Activated T-cell treated with anti-CD3 and anti-CD28 coated beads for 1 hour (primary cell): ENCODE data around the gene MDK.
A peak's percentile ranks its signal among the peaks of the same experiment; 100 is the strongest.

Experiments
- DNase-seq: peaks from one replicate; pipeline ENCODE4 v3.0.0-alpha.2; 2020; ENCODE audit warnings: low read depth

MDK gene

GRCh38 chr11:46382646-46383403, 1.4 kb downstream of the MDK start:
- DNase-seq = no peak

- DNase-seq = no peak
Observed at GRCh38 chr11:46383404-46383758, 1.9 kb downstream of the MDK start.

- DNase-seq = no peak
Observed at GRCh38 chr11:46383974-46384701, 2.7 kb downstream of the MDK start.

- DNase-seq = no peak
Observed at GRCh38 chr11:46385169-46386004, 3.9 kb downstream of the MDK start.

GRCh38 chr11:46386005-46386578, 4.6 kb downstream of the MDK start:
- no peak for DNase-seq

GRCh38 chr11:46386674-46387073, 5.2 kb downstream of the MDK start:
- DNase-seq = no peak

GRCh38 chr11:46387456-46387855, 6.0 kb downstream of the MDK start:
- DNase-seq = no peak

GRCh38 chr11:46387919-46388618, 6.6 kb downstream of the MDK start:
- no peak for DNase-seq

- no peak for DNase-seq
Observed at GRCh38 chr11:46388619-46389449, 7.4 kb downstream of the MDK start.

- no peak for DNase-seq
Observed at GRCh38 chr11:46389450-46390330, 8.2 kb downstream of the MDK start.

GRCh38 chr11:46390331-46391171, 9.1 kb downstream of the MDK start:
- DNase-seq = no peak

GRCh38 chr11:46391186-46391577, 9.7 kb downstream of the MDK start:
- DNase-seq = no peak

- no peak for DNase-seq
Observed at GRCh38 chr11:46391578-46392420, 10.3 kb downstream of the MDK start, which contains the start of gene CHRM4. TSS of gene CHRM4 (minus strand) at chr11:46391776. CDS start at chr11:46386557, 5,219 bp downstream.

- peak; percentile 59 for DNase-seq
Observed at GRCh38 chr11:46392421-46393230, 11.2 kb downstream of the MDK start.

- no peak for DNase-seq
Observed at GRCh38 chr11:46393231-46393616, 11.8 kb downstream of the MDK start.

GRCh38 chr11:46393759-46394158, 12.3 kb downstream of the MDK start:
- no peak for DNase-seq

GRCh38 chr11:46397526-46397925, 16.1 kb downstream of the MDK start:
- no peak for DNase-seq
